Umbilical cord (tissue), 2 donors: ENCODE data around the gene DNASE2. TPM values are rescaled to one million over a fixed set of nuclear protein-coding genes. Genes with fewer than 3 reads are reported as not detected.

Experiments used
- DNase-seq: peaks from one replicate; pipeline ENCODE4 v3.0.0-alpha.2; 2015; ENCODE audit warnings: low spot score
- total RNA-seq: library from RNA; depleted of rRNA; stranded (reverse); fragments of >200 nt; gene quantifications from one replicate; pipeline ENCODE4 v1.2.3, GENCODE V29; 2014; ENCODE audit warnings: low replicate concordance; ENCODE audit not compliant: insufficient read depth

Gene DNASE2
- total RNA-seq, 1 donor from 2014 or later: 21.7 TPM

DNA sequence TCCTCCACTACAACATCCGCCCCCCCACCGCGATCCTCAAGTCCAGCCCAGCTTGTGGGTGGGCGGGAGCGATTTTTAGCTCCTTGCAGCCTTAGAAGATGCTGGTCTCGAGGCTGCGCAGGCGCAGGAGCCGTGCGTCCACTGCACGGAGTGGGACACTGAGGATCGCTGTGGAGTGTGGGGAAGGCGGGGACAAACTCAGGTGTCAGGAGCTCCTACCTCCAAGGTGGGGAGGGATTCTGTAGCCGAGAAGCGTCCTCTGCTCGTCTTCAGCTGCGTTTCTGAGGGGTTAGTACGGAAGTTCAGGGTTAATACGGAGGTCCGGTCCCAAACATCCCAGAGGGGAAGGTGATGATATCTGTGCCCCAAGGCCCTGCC is 46.7 kb downstream of the DNASE2 start, which contains the start of gene RTBDN:
TSS of gene RTBDN (minus strand) at position 14 of the 378 bp plus-strand sequence. CDS start 4,600 bp downstream, outside the sequence.
- DNase-seq: no peak

- DNase-seq: no peak
These were observed 47.3 kb downstream of the DNASE2 start for GRCh38 chr19:12833738-12834565.

DNA sequence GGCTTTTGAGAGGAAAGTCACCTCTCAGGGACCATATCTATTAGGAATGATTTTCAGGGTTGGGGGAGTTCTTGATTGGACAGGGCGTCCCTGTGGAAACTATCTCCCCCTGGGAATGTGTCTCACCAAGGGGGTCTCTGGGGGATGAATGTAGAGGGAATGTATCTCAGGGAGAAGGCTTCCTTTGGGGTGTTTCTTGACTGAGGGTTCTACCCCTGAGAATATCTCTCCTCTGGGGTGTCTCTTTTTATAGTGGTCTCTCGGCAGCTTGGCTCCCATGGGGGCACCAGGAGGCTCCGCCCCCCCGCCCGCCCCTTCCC is 47.9 kb downstream of the DNASE2 start:
- DNase-seq: no peak

DNA sequence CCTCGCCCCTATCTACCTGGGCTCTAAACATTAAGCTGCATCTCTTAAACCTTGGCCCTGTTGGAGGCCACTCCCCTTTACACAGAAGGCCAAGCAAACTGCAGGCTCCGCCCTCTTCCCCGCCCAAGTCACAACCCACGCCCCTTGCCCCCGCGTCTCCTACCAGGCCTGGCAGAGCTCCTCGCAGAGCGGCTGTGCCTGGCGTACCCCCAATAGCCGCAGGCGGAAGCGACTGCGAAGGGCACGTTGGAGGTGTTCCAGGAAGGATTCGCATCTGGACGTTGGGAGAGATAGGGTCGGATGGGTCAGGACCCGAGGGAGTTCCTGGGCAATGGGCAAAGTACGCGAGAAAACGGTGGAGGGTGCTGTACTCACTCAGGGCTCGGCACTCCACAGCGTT is 52.8 kb downstream of the DNASE2 start:
- no peak for DNase-seq

- DNase-seq: no peak
These were observed 55.8 kb downstream of the DNASE2 start for GRCh38 chr19:12825254-12826131.

Other genes starting within 250 kb of the DNASE2 start
- 22.1 TPM for gene MAN2B1, start 214.7 kb downstream of the DNASE2 start, total RNA-seq
- gene WDR83, start 214.6 kb downstream of the DNASE2 start, total RNA-seq: 24.8 TPM
- gene DHPS, start 199.6 kb downstream of the DNASE2 start, total RNA-seq: 36.4 TPM
- gene GNG14, start 193.5 kb downstream of the DNASE2 start, total RNA-seq: not detected
- not detected for gene FBXW9, start 184.8 kb downstream of the DNASE2 start, total RNA-seq
- gene TNPO2, start 157.5 kb downstream of the DNASE2 start, total RNA-seq: 18.5 TPM
- 116 TPM for gene TRIR, start 146.8 kb downstream of the DNASE2 start, total RNA-seq
- 25.0 TPM for gene GET3, start 144.0 kb downstream of the DNASE2 start, total RNA-seq
- not detected for gene BEST2, start 129.7 kb downstream of the DNASE2 start, total RNA-seq
- gene HOOK2, start 105.9 kb downstream of the DNASE2 start, total RNA-seq: 17.1 TPM
- 277 TPM for gene JUNB, start 90.0 kb downstream of the DNASE2 start, total RNA-seq
- 112 TPM for gene PRDX2, start 79.6 kb downstream of the DNASE2 start, total RNA-seq
- not detected for gene THSD8, start 79.4 kb downstream of the DNASE2 start, total RNA-seq
- 5.3 TPM for gene RNASEH2A, start 74.9 kb downstream of the DNASE2 start, total RNA-seq
- not detected for gene RTBDN, start 46.9 kb downstream of the DNASE2 start, total RNA-seq
- 2.2 TPM for gene MAST1, start 42.9 kb downstream of the DNASE2 start, total RNA-seq
- 3.1 TPM for gene KLF1, start 5.8 kb upstream of the DNASE2 start, total RNA-seq
- gene GCDH, start 9.7 kb upstream of the DNASE2 start, total RNA-seq: 9.1 TPM
- gene SYCE2, start 37.8 kb upstream of the DNASE2 start, total RNA-seq: not detected
- gene FARSA, start 52.3 kb upstream of the DNASE2 start, total RNA-seq: 40.0 TPM
- 404 TPM for gene CALR, start 57.2 kb upstream of the DNASE2 start, total RNA-seq
- 18.8 TPM for gene RAD23A, start 64.4 kb upstream of the DNASE2 start, total RNA-seq
- gene GADD45GIP1, start 75.8 kb upstream of the DNASE2 start, total RNA-seq: 18.3 TPM
- gene DAND5, start 88.1 kb upstream of the DNASE2 start, total RNA-seq: not detected
- gene NFIX, start 114.0 kb upstream of the DNASE2 start, total RNA-seq: 56.8 TPM
- gene LYL1, start 221.4 kb upstream of the DNASE2 start, total RNA-seq: 13.0 TPM
- 3.9 TPM for gene TRMT1, start 235.3 kb upstream of the DNASE2 start, total RNA-seq
- gene NACC1, start 236.8 kb upstream of the DNASE2 start, total RNA-seq: 15.6 TPM